Measurements from ENCODE around the gene DLK2. TPM values are rescaled to one million over a fixed set of nuclear protein-coding genes. Genes with fewer than 3 reads are reported as not detected.
A peak's percentile ranks its signal among the peaks of the same experiment; 100 is the strongest.

DLK2 gene
- total and polyA plus RNA-seq, 2 of the 13 experiments (the other 11 are each of a cell fraction or from before 2014, with no cell fraction given) = 1.2 to 3.8 TPM

DNA sequence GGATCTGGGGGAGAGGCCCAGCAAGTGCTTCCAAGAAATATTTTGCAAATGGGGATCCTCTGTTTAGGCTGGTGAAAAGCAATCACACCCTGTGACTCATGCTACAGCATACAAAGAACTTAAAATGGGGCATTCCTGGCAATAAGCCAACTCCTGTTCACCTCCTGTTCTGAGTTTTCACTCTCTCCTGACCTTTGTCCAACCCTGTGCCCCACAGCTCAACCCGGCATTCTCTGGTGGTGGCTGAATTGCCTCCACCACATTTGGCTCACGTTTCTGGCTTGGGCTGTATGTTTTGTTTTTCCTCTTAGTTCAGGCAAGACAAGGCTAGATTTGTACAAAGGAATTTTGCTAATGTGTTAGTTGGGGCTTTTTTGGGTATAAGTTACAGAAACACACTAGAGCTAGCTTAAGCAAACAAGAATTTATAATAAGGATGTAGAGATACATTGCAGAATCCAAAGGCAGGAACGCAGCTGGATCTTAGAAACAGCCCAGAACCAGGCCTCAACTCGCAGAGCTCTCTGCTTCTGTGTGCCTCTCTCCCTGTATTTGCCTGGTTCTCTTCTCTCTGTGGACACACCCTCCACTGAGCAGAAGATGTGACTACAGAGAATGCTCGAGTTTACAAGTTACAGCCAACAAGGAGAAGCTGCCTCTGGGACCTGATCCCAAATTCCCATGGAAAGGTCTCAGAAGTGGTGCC, 18.6 kb downstream of the DLK2 start (continued):
- TF ChIP-seq, protein P1, sequence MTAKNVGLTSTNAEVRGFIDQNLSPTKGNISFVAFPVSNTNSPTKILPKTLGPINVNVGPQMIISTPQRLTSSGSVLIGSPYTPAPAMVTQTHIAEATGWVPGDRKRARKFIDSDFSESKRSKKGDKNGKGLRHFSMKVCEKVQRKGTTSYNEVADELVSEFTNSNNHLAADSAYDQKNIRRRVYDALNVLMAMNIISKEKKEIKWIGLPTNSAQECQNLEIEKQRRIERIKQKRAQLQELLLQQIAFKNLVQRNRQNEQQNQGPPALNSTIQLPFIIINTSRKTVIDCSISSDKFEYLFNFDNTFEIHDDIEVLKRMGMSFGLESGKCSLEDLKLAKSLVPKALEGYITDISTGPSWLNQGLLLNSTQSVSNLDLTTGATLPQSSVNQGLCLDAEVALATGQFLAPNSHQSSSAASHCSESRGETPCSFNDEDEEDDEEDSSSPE (CRISPR knock-in tag; IDR thresholded peaks at IDR 0.05) = peak; percentile 53; the same call in 1 of the 2 replicates
- TF ChIP-seq ZNF709 (CRISPR knock-in tag; IDR thresholded peaks at IDR 0.05) (peak; percentile 64; the same call in 1 of the 2 replicates), CREM (IDR thresholded peaks at IDR 0.05) (peak; percentile 63; the same call in 1 of the 2 replicates), CREM (CRISPR knock-in tag; IDR thresholded peaks at IDR 0.05) (no peak), ZNF780A (CRISPR knock-in tag; IDR thresholded peaks at IDR 0.05) (no peak), ZFP36L1 (CRISPR knock-in tag; IDR thresholded peaks at IDR 0.05) (no peak), ZNF331 (CRISPR knock-in tag; IDR thresholded peaks at IDR 0.05) (peak; percentile 90), TMF1 (CRISPR knock-in tag; IDR thresholded peaks at IDR 0.05; ENCODE audit: low read depth) (peak; percentile 36; the same call in 1 of the 2 replicates), ARNT (IDR thresholded peaks at IDR 0.05) (no peak), ZNF292 (CRISPR knock-in tag; IDR thresholded peaks at IDR 0.05; ENCODE audit: borderline replicate concordance, low read depth) (peak; percentile 80; the same call in 1 of the 2 replicates), ADNP (CRISPR knock-in tag; IDR thresholded peaks at IDR 0.05) (no peak), FOSL2 (CRISPR knock-in tag; IDR thresholded peaks at IDR 0.05) (peak; percentile 98), ZNF790 (CRISPR knock-in tag; IDR thresholded peaks at IDR 0.05; ENCODE audit: borderline replicate concordance) (no peak), NFATC3 (CRISPR knock-in tag; IDR thresholded peaks at IDR 0.05) (no peak), HOXD1 (CRISPR knock-in tag; IDR thresholded peaks at IDR 0.05) (no peak), CHD4 (IDR thresholded peaks at IDR 0.05; ENCODE audit: borderline replicate concordance, low read length) (no peak), KDM2A (CRISPR knock-in tag; IDR thresholded peaks at IDR 0.05; ENCODE audit: borderline replicate concordance, low read depth) (peak; percentile 58; the same call in 1 of the 2 replicates), ZNF329 (CRISPR knock-in tag; IDR thresholded peaks at IDR 0.05; ENCODE audit: low read depth) (no peak), NRL (CRISPR knock-in tag; IDR thresholded peaks at IDR 0.05; ENCODE audit: borderline replicate concordance) (no peak)
- TF ChIP-seq, protein P2, sequence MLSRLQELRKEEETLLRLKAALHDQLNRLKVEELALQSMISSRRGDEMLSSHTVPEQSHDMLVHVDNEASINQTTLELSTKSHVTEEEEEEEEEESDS (CRISPR knock-in tag; IDR thresholded peaks at IDR 0.05; ENCODE audit: borderline replicate concordance) = no peak
- TF ChIP-seq, protein P3, sequence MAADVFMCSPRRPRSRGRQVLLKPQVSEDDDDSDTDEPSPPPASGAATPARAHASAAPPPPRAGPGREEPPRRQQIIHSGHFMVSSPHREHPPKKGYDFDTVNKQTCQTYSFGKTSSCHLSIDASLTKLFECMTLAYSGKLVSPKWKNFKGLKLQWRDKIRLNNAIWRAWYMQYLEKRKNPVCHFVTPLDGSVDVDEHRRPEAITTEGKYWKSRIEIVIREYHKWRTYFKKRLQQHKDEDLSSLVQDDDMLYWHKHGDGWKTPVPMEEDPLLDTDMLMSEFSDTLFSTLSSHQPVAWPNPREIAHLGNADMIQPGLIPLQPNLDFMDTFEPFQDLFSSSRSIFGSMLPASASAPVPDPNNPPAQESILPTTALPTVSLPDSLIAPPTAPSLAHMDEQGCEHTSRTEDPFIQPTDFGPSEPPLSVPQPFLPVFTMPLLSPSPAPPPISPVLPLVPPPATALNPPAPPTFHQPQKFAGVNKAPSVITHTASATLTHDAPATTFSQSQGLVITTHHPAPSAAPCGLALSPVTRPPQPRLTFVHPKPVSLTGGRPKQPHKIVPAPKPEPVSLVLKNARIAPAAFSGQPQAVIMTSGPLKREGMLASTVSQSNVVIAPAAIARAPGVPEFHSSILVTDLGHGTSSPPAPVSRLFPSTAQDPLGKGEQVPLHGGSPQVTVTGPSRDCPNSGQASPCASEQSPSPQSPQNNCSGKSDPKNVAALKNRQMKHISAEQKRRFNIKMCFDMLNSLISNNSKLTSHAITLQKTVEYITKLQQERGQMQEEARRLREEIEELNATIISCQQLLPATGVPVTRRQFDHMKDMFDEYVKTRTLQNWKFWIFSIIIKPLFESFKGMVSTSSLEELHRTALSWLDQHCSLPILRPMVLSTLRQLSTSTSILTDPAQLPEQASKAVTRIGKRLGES (CRISPR knock-in tag; IDR thresholded peaks at IDR 0.05; ENCODE audit: borderline replicate concordance) = no peak
- TF ChIP-seq, protein P4, sequence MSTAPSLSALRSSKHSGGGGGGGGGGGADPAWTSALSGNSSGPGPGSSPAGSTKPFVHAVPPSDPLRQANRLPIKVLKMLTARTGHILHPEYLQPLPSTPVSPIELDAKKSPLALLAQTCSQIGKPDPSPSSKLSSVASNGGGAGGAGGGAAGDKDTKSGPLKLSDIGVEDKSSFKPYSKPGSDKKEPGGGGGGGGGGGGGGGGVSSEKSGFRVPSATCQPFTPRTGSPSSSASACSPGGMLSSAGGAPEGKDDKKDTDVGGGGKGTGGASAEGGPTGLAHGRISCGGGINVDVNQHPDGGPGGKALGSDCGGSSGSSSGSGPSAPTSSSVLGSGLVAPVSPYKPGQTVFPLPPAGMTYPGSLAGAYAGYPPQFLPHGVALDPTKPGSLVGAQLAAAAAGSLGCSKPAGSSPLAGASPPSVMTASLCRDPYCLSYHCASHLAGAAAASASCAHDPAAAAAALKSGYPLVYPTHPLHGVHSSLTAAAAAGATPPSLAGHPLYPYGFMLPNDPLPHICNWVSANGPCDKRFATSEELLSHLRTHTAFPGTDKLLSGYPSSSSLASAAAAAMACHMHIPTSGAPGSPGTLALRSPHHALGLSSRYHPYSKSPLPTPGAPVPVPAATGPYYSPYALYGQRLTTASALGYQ (CRISPR knock-in tag; IDR thresholded peaks at IDR 0.05) = no peak; the same call in 1 of the 2 replicates
- TF ChIP-seq, protein P5, sequence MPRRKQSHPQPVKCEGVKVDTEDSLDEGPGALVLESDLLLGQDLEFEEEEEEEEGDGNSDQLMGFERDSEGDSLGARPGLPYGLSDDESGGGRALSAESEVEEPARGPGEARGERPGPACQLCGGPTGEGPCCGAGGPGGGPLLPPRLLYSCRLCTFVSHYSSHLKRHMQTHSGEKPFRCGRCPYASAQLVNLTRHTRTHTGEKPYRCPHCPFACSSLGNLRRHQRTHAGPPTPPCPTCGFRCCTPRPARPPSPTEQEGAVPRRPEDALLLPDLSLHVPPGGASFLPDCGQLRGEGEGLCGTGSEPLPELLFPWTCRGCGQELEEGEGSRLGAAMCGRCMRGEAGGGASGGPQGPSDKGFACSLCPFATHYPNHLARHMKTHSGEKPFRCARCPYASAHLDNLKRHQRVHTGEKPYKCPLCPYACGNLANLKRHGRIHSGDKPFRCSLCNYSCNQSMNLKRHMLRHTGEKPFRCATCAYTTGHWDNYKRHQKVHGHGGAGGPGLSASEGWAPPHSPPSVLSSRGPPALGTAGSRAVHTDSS (CRISPR knock-in tag; conservative IDR thresholded peaks at IDR 0.05) = no peak
